ENCODE measurements around the gene MPDZ.
"Not testable (repeated sequence)": the region's sequence is repeated elsewhere in the genome, so short reads cannot be mapped to it uniquely, and the experiment has no call there.

The MPDZ gene

GRCh38 chr9:13263511-13263910 lies 16.0 kb downstream of the MPDZ start:
- no peak for DNase-seq

DNA sequence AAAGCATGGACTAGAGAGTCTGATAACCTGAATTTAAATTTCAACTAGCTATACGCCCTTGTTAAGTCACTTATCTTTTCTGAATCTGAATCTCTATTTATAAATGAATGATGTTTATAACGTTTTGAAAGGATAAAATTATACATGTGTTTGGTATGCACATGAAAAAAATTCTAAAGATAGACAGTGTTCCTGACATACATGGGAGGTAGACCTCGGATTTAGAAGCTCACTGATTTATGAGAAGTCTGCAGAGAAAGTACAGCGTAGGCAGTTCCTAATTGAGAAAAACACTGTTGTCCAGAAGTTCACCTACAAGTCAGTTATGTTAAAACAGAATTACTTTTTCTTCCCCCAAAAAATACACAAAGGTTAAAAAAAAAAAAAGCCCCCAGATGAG lies 26.6 kb downstream of the MPDZ start:
- no peak for DNase-seq

GRCh38 chr9:13244181-13244580 lies 35.3 kb downstream of the MPDZ start:
- no peak for DNase-seq

DNA sequence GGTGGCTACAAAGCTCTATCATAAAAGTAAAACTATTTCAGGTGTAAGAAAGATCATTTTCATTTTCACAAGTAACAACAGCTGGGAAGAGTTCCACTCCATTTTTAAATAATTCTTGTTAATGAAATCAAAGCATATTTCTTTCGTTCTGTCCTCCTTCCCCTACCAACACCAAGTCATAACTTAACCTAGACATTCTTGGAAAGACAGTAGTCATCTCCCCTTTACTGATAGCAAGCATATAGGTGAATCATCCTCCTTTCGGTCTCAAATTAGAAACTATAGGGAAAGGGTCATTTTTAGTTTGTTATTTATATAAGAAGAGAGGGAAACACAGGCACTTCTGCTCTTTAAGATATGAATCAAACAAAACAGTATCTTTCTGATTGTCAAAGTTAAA lies 38.2 kb downstream of the MPDZ start:
- no peak for DNase-seq

GRCh38 chr9:13239660-13240059 lies 39.8 kb downstream of the MPDZ start:
- DNase-seq = no peak

- no peak for DNase-seq
These were observed 40.3 kb downstream of the MPDZ start for GRCh38 chr9:13239208-13239607.

DNA sequence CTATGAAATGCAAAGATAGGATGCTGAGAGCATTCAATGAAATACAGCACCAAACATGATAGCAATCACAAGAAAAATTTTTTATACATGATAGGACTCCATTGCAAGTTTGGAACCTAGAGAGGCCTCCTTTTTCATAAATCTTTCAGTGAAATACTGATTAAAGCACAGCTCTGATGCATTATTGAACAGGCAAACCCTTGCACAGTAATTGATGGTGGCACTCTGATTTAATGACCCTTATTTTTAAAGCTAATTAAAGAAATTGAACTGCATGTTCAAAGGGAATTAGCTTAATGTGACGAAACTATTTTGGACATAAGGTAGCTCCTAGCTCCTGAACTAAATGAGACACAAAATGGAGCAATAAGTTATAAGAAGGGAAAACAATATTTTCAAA lies 44.6 kb downstream of the MPDZ start:
- no peak for DNase-seq

DNA sequence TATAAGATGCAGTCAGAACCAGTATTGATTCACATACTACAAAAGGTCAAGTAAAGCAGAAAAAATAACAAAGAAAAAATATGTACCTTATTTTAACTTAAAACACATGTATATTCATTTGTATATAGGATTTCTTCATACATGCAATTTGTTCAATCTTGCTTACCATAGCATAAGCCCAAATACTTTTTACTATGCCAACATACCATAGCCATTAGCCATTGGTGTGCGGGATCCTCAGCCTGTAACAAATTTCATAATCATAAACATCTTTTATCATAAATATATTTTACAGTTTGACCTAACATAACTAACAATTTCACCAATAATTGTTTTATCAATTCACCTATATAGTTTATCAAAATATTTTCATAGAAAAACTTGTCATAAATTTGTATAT lies 51.1 kb downstream of the MPDZ start:
- no peak for DNase-seq

DNA sequence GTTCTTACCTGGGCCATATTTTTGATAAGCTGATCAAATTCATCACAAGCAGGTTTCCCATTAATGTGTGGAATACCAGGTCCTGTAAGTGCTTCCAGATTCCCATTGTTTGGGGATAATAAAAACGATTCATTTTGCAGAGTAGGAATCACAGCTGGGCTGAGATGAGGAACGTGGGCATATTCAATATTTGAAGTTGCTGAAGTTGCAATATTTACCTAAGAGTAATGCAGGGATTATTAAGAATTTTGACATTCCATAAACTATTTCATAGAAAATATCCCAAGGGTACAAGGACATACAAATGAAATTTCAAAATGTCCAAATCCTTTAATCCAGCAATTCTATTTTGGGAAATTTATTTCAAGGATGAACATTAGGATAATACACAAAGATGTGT lies 55.1 kb downstream of the MPDZ start:
- no peak for DNase-seq

DNA sequence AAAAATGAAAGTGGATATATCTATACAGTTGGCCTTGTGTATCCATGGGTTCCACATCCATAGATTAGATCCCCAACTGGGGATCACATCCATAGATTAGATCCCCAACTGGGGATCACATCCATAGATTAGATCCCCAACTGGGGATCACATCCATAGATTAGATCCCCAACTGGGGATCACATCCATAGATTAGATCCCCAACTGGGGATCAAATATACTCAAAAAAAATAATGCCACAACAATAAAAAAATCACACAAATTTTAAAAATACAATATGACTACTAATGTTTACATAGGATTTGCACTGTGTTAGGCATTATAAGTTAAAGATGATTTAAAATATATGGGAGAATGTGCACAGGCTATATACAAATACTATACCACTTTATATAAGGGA lies 56.8 kb downstream of the MPDZ start:
- DNase-seq = not testable (repeated sequence)

DNA sequence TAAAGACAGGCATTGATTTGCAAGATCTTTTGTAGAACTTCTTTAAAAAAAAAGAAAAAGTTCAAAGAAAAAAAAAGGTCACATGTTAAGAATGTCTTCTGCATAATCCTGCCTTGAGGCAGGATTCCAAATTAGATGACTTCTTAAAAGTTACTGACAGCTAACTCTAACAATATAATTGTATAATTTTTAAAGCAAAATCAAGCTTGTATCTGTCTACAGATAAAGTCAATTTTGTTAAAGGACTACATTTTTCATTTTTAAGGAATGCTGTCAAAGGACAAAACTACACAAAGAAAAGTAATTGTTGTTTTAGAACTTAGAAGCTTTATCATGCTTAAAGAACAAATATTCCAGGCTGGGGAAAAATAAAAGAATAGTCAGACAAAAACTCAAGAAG lies 57.8 kb downstream of the MPDZ start:
- no peak for DNase-seq

GRCh38 chr9:13220837-13221236 lies 58.7 kb downstream of the MPDZ start:
- DNase-seq = no peak

GRCh38 chr9:13215791-13216554 lies 63.5 kb downstream of the MPDZ start:
- DNase-seq = no peak

DNA sequence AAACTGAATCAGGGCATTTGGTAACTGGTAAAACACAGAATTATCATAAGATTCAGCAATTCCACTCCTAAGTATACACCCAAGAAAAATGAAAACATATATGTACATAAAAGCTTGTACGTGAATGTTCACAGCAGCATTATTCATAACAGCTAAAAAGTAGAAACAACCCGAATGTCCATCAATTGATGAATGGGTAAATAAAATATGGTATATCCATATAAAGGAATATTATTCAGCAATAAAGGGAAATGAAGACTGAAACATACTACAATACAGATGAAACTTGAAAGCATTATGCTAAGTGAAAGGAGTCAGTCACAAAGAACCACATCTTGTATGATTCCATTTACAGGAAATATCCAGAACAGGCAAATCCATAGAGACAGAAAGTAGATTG lies 65.5 kb downstream of the MPDZ start:
- no peak for DNase-seq

DNA sequence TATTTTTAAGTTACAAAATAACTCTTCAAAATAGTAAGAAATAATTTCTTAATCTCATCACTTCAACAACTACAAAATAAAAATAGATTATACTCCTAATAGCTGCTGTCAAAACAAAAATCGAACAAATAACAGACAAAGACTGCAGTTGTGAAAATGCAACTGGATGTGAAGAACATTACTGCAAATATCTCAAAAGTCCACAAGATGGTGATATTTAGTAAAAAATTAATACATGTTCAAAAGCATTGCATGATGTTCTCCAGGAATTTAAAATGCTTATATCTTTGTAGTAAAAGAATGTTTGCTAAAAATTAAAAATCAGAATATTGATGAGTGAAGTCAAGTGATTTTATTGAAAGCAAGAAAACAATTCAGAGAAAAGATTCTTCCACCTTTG lies 66.2 kb downstream of the MPDZ start:
- DNase-seq = no peak

GRCh38 chr9:13210306-13210705 lies 69.2 kb downstream of the MPDZ start:
- DNase-seq = no peak

- no peak for DNase-seq
These were observed 70.0 kb downstream of the MPDZ start for GRCh38 chr9:13209498-13209897.

DNA sequence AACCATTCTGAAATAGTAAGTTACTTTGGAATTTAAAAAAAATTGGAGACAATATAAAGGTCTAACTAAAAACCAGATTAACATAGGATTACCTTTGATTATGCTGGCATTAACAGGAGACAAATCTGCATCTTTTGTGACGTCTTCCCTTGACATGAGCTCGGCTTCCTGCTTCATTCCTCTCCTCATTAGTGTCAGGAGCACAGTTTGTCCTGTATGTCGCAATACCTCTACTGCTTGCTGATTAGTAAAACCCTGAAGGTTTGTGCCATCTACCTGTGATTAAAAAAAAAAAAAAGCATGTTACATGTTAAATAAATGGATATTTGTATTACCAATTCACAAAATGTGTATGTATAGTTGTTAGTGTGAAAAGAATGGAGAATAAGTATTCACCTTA lies 73.7 kb downstream of the MPDZ start:
- DNase-seq = no peak

DNA sequence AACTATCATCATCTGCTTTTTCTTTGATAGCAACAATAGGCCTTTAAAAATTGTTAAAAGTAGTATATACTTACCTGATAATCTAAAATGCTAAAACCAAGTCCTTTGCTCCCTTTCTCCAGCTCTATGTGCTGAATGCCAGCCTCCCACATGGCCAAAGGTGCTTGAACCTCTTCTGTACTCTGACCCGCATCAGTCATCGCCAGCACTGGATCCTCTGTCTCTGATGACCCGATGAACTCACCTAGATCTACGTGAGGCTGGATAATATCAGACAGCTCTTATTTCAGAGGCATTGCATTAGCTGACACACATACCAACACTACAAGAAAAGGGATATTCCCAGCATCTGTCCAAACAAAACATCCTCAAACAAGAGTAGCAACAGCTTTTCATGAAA lies 89.5 kb downstream of the MPDZ start:
- no peak for DNase-seq

DNA sequence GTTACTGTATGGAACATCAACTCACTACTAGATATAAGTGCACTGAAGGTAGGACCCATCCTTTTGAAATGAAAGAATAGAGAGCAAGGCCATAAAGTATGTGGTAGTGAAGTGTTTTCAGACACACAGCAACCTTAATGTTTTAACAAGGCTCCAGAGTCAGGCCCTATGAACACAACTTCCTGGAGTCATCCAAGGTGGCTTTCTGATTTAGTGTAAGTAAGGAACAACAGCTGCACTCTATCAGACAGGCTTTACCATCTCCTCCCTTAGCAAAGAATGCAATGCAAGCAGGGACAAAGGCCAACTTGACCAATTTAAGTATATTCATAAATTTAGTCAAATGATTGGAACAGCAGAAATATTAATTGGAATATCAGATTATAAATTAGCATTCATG lies 90.1 kb downstream of the MPDZ start:
- DNase-seq = no peak

GRCh38 chr9:13186774-13187173 lies 92.7 kb downstream of the MPDZ start:
- no peak for DNase-seq

DNA sequence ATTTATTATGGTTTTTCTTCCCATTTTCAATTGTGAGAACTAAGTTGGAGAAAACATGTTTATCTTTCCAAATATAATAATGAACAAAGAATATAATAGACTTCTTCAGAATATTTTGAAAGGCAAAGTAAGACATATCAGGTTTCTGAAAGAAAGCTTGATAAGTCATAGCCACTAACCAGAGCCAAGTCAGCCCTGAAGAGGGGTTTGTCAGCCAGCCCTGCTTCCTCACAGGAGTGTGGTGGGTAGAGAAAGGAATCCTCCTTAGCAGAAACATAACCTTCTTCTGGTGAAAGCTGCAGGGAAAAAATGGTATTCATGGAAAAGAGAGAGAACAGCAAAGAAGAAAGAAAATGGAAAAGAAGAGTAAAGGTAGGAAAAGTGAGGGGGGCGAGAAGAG lies 93.4 kb downstream of the MPDZ start:
- DNase-seq = no peak

DNA sequence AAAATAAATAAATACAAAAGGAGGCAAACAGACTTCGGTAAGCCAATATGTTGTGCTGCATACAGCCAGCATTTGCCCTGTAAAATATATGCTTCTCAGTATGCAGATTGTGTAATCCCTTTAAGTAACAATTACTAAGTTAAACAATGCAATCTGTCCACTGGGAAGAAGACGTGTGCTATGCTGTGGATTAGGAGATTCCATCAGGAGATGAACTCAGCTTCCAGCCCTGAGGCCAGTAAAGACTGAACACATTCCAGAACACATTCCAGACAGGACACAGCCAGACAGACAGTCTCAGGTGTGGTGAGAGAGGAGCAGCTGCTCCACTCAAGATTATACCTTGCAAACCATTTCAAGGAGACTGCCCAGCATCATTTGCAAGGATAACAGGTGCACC lies 97.8 kb downstream of the MPDZ start:
- DNase-seq = no peak

GRCh38 chr9:13179257-13179656 lies 100.2 kb downstream of the MPDZ start:
- no peak for DNase-seq

GRCh38 chr9:13175732-13176131 lies 103.8 kb downstream of the MPDZ start:
- DNase-seq = no peak
